GM19240 (cell line): Measurements from ENCODE around the gene IL20RA.

ENCODE experiments used
- DNase-seq: peaks from one replicate; pipeline ENCODE4 v3.0.0; 2011; ENCODE audit warnings: low spot score; ENCODE audit not compliant: insufficient read length

IL20RA gene

DNA sequence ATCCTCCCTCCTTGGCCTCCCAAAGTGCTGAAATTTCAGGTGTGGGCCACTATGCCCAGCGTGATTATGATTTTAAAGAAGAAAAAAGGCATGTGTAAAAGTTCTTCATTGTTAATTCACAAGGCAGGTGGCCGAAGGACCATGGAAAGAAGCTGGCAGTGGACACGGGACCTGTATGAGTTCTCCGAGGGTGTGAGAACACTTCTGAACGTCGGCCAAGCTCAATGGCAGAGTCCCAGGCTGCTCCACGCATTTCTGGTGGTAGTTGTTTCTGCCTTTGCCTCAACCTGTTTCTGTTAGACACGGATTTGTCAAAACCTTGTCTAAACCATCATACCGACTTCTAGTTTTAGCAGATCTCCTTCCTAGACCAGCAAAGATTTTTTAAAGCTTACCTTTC, 36.6 kb downstream of the IL20RA start:
- no peak for DNase-seq

DNA sequence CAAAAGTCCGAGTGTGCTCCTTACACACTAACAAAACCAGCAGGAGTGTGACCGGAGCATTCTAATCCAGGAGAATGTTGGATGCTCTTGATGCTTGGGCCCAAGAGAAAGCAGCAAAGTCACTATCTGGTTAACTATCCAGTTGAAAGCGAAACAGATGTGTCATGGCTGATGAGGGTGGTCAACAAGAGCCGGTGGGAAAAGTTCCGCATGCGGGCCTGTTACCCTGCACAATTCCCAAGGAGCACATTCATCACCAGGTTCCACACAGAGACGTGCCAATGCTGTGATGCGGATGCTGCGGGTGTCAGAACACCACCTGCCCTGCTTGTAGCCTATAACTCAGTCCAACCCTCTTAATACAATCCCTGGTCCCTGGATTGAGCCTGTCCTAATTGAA, 38.7 kb downstream of the IL20RA start:
- DNase-seq = no peak

DNA sequence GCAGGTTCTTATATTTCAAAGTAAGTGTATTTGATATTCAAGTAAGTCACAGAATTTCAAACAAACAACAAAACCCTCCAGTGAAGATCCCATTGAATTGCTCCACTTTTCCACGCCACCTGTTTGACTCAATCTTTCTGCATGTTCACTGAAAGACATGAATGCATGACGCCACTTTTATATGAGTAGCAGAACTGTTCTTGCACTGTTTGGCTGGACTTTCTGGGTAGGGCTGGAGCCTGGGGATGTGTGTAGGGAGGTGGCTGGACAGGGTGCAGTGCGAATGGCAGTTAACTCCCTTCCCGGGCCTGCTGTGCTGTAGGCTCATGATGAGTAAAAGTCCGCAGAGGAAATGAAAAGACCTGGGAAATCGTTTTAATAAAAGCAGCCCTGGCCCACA, 39.7 kb downstream of the IL20RA start:
- DNase-seq = no peak

DNA sequence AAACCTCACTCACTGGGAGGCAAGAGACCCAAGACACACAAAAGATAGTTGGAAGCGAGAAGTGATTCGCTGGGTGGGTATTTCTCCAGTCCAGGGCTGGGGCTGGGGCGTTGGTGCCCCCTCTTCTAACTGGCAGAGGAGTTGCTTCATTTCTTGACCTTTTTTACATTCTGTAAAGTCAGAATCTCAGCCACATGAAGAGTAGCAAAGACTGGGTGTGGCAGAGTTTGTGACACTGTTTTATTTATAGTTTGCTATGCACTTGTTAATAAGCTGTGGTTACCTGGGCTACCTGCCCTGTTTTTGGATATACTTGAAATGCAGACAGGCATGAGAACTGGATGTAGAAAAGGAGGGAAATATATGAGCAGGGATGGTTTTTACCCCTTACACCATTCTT, 42.3 kb downstream of the IL20RA start:
- DNase-seq = no peak

DNA sequence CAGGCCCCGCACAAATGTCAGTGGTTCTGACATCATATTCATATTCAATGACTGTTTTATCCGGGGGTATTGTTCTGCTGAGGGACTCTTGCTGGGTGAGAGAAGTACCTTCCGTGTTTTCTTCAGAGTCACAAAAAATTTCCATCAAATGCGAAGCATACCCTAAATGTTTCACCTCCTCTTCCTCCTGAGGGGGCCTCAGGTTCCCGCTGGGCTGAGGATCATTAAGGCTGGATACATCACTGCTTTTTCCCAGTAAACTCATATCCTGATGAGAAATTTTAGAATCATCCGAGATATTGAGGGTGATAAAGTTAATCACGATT, 42.8 kb downstream of the IL20RA start:
- DNase-seq = no peak

DNA sequence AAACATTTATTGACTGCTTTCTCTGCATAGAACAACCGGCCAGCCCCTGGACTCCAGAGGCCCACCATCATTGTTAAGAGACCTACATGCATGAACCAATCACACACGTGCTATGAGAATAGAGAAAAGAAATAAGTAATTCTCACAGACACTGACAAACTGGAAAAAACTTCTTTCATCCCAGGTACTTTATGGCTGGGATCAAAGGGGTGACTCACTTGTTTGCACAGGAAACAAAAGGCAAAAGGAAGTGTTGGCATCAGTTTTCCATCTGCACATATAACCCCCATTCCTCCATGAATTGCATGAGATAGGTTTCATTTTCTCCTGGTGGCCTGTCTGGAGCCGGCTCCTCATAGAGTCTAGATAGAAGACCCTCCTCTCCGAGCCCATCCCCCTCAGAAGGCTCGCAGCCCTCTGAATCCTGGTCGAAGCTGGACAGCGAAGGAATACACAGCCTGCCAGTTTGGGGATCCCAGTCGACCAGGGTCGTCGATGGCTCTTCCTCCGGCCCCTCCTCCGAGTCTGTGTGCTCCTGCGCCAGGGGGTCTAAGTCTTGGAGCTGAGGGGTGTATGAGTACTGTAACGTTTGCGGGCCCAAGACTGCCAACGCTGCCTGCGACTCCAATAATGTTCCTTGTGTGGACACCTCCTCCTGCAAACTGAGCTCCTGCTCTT, 43.3 kb downstream of the IL20RA start:
- DNase-seq = no peak

DNA sequence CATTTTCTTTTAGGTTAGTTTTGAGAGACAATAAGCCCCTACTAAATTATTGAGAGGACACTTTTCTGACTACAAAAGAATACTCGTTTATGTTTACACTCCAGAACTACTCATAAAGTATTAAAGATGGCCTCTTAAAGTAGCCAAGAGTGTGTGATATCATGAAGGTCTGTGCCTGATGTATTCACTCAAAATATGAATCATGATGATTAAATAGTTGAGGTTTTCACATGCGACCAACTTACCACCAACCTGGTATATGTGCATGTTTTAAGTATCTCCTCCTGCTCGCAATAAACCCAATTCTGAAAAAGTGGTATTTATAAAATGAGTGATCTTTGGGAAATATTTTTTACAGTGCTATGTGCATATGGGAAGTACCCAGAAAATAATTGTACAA, 43.9 kb downstream of the IL20RA start:
- DNase-seq = no peak

DNA sequence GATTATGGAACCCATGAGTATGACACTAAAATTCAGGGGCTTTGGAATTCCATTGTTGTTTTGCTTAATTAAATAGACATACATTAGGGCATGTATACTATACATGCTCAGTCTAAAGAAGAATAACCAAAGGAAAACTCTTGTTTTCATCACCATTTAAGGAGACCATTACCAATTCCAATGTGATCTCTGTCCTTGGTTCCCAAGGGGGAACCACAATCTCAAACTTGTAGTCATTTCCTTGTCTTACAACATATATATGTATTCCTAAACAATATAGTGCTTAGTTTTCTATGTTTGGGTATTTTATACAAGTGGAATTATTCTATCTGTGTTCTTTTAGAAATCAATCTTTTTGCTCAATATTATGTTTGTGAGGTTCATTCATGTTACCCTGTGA, 49.2 kb downstream of the IL20RA start:
- DNase-seq = no peak

DNA sequence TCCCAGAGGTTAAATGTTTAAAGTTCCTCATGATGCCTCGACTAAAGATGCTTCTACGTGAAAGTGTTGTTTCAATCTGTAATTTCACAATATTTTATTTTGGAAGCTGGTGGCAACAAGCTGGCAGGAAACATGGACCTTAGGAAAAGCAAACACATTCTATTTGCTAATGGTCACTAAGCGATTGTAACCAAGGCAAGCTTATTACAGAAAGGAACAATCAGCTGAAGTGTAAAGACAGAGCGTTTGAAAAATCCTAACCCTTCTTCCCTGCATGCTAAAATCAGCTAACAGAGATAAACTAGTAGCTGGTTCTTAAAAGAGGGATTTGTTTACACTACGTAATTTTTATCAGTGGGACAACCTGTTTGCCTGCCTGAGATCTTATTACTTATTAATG, 50.0 kb downstream of the IL20RA start:
- no peak for DNase-seq

DNA sequence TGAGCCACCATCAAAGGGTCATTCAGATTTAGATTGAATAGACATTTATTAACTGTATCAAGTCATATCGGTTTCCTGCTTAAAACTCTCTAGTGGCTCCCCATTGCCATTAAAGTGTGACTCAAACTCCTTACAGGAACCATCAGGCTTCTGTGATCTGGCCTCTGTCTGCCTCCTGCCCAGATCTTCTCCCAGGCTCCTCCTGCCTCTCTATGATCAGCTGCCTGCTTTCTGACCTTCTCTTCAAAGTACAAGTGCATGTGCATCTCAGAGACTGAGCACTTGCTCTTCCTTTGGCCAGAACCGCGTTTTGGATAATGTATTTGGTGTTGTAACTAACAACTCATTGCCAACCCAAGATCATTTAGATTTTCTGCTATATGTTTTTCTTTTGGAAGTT, 52.7 kb downstream of the IL20RA start:
- no peak for DNase-seq

DNA sequence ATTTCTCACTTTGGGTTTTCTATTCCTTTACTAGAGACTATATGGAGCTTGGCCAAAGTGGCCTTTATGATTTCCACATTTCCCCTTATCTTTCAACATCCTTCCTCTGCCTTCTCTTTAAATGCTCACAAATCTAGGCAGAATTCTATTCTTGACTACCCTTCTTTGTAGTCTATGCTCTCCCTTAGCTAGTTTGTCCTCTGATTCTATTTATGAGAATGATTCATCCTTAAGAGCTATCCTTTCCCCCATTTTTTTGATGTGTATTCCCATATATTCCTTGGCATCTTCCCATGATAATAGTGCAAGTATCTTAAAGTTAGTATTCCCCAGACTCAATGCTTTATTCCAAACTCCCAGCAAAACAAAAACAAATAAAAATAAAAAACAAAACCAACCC, 53.1 kb downstream of the IL20RA start:
- DNase-seq = no peak

DNA sequence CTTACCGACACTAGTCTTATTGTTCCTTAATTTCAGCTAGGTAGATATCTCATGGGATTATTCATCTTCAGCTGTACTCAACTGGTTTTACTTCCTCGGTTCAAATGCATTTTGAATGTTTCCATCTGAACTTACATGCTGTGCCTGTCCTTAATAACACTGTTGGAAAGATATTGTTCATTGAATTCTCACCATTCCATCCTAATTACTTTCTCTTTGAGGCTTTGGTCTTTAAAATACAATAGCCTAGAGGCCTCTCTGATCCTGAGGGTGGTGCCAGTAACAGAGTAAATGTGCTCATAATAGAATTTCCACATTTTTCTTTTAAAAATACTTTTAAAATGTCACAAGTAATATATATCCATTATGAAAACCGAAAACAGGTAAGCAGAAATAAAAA, 54.0 kb downstream of the IL20RA start:
- no peak for DNase-seq

DNA sequence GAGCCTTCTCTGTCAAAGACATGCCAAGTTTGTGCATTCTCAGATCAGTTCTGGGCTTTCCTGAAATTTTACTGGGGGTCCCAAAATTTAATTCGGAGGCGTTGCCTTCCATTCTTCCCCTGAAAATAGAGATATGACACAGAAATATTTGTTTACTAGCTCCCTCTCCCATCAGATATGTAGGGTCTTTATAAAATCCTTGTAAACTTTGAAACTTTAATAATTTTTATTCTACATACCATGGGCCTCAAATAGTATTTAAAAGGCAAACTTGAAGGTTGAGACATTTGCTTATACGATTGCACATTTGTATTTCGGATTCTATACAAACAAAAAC, 54.6 kb downstream of the IL20RA start:
- DNase-seq = no peak

DNA sequence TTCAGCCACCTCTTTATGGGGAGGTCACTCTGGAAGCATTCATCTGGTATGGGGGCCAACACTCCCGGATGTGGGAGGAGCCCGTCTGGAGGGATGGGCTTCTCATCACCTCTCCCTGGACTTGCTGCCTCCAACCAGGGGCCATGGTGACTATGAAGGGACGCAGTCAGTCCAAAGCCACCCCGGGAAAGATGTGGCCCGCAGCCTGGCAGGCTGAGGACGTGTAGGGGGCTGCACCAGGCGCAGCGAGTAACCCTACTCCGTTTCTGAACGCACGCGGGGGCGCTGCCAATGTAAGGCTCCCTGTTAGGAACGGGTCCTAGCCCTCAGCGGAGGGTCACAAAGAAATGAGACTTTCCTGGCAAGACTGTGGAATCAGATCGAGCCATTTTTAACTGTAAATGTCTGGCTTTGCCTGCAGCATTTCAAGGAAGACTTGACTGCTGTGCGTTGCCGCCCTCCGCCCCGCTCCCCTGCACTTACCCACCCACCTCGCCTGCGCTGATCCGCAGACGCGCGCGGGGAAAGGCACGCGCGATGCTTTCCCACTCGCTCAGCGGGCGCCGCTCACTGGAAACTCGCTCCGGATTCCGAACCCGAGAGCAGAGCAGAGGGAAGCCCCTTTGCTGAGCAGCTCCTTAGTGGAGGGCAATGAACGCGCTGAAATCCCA, 55.1 kb downstream of the IL20RA start:
- DNase-seq = no peak

DNA sequence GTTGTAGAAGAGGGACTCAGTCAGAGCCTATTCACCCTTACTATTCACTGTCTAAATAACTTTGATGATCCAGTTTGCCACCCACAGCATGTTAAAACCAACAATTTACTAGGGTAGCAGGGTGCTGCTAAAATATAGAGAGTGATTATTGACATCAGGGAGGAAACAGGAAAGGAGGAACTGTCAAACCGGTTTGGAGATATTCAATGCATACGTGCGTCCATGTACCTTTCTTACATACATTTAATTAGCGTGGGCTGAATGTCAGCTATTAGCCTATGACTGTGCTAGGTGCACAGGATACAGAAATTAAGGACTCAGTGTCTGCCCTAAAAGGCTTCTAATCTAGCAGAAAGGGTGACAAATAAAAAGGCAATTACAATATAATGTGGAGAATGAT, 57.2 kb downstream of the IL20RA start:
- no peak for DNase-seq

DNA sequence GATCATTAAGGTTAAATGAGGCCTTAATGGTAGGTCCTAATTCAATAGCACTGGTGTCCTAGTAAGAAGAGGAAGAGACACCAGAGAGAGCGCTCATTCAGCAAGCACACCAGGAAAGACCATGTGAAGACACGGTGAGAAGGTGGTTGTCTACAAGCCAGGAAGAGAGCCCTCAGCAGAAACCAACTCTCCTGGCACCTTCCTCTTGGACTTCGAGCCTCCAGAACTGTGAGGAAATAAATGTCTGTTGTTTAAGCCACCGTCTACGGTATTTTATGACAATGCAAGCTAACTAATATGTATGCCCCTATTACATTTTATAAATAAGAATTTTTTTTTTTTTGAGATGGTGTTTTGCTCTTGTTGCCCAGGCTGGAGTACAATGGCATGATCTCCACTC, 59.3 kb downstream of the IL20RA start:
- DNase-seq = no peak

DNA sequence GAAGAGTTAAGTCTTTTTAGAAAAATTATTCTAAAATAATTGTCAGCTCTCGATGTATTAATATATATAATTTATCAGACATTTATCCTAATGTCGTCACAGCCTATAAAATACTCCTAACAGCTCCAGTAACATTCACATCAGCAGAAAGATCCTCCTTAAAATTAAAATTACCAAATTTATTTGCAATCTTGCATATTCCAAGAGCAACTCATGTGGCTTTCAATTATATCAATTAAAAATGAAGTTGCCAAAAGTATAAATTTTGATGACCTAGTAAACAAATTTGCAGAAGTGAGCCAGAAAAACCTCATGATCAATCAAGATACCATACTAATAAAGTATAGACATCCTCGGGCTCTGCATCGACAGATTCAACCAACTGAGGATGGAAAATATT, 60.2 kb downstream of the IL20RA start:
- no peak for DNase-seq

DNA sequence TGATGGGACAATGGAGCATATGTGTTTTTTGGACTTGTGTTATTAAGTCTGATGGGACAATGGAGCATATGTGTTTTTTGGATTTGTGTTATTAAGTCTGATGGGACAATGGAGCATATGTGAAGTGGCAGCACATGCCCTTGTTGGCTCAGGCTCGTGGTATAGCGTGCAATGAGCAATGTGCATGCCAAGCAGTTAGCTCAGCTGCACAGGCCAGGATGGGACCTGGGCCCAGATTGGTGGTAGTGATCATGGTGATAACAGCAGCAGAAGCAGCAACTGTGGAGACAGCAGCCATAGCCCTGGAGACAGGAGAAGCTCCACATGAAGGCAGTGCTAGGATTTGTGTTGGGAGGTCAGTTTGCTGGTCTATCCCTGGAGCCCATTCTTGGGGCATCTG, 61.1 kb downstream of the IL20RA start:
- no peak for DNase-seq

DNA sequence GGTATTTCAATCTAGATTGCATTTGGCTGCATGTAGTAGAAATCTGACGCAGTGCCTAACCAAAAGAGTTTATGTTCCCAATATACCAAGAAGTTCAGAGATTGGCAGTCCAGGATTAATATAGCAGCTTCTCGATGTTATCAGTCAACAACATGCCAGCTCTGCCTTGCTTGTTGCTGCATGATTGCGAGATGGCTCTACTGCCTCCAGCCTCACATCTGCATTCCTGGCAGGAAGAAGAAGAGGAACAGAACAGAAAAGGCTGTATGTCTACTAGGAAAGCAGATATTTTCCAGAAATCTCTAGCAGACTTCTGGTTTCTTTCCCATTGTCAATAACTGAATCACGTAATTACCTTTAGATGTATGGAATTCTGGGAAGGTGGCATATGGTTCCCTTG, 61.8 kb downstream of the IL20RA start:
- no peak for DNase-seq

DNA sequence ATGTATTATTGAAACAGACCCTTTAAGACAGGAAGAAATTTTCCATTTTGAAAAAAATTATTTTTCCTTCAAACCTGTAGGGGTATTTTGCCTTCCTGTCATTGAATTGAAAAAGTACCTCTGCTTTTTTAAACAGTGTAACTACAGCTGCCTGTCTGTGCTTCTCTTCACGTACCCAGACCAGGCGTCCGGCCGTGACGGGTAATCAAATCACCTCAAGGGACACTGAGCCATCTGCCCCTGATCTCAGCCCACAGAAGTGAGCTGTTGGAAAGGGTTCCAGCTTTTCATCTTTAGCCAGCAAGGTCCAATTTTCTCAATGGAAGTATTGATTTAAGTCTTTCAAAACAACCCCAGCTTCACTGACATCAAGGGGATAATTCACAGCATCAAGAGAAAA, 64.7 kb downstream of the IL20RA start:
- no peak for DNase-seq

DNA sequence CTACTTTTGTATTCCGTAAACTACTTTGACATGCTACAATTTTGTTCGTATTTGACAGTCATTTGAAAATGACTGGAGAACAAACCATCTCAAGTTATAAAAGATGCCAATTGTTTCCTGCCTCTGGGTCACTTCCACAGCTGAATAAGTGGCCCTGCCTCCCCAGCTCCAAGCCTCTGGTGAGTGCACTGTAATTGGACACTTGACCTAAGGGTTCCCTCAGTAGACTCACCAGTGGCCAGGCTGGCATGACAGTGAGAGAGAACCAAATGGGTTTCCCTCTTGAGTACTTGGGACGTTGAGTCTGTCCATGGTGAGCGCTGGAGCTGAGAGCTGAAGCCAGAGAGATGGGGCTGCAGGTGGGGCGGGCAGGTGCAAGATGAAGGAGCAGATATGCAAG, 65.6 kb downstream of the IL20RA start:
- DNase-seq = no peak

DNA sequence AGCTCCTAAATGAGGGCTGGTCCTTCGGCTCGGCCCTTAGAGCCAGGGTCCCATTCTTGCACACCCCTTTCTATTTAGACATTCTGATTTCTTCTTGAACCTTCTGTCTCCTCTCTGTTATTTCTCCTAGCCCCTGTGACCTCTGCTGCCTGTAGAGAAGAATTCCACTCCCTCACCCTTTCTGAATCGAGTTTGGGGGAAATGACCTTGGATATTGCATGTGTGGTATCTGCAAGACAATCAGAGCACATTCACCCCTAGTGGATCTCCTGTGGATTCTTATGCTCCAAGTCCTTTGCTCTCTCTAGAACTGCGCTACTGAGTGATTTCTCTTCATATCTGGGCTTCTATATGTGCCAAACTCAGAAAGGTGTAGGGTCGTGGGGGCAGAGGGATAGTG, 67.7 kb downstream of the IL20RA start:
- DNase-seq = no peak

DNA sequence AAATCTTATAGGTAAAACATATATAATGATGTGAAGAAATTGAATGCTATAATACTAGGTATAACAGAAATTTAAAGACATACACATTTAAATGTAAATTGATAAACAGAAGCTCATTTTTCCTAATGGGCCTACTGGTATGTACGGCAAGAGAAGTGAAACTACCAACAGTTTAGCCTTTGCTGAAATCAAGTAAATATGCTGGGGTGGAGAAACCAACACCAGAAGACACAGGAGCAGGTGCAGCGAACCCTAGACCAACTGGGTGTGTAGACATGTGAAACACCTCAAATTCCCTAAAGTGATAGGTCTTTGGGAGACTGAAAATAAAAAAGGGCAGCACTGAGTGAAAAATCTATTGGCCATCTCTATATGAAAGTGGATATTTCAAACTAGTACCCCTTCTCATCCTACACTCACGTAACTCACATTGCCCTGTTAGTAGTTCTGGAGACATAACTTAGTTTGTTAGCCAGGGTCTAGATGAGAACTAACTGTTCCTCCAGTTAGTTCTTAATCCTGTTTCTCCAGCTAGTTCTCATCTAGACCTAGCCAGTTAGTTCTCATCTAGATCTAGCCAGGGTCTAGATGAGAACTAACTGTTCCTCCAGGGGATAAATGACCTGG, 69.6 kb downstream of the IL20RA start:
- DNase-seq = no peak
